Activated naive CD4-positive, alpha-beta T cell treated with anti-CD3 and anti-CD28 coated beads, Interleukin-2, amount 50 U/mL, for 72 hours (primary cell): Measurements from ENCODE around the gene SLC19A1. TPM values are rescaled to one million over a fixed set of nuclear protein-coding genes. Genes with fewer than 3 reads are reported as not detected.
A peak's percentile ranks its signal among the peaks of the same experiment; 100 is the strongest.

Source experiments
- ATAC-seq, 2 donors: fragments of 150-1000 bp; cut with Tn5 transposase; 2 replicates each; pipeline ENCODE4 v1.10.0; 2021; ENCODE audit warnings: mild to moderate bottlenecking in 2 of 2, moderate library complexity in 2 of 2
- DNase-seq, 2 donors: peaks; one replicate each; pipeline ENCODE4 v3.0.0; 2021 to 2022; ENCODE audit warnings: low spot score in 2 of 2
- H3K27ac Mint-ChIP-seq, 2 donors: one replicate each; pipeline ENCODE4 v1.8.0; 2022; ENCODE audit warnings: mild to moderate bottlenecking in 2 of 2, mixed read lengths in 2 of 2
- H3K36me3 Mint-ChIP-seq, 2 donors: one replicate each; pipeline ENCODE4 v1.8.0; 2022; ENCODE audit warnings: mixed read lengths in 2 of 2
- H3K9me3 Mint-ChIP-seq, 2 donors: one replicate each; pipeline ENCODE4 v1.8.0; 2022; ENCODE audit warnings: mixed read lengths in 2 of 2
- total RNA-seq, 2 donors: library from RNA; stranded (reverse); gene quantifications; one replicate each; pipeline ENCODE4 v1.2.3, GENCODE V29; 2022

SLC19A1 gene
- total RNA-seq, 2 donors from 2014 or later, result 24.9 to 62.5 TPM

DNA sequence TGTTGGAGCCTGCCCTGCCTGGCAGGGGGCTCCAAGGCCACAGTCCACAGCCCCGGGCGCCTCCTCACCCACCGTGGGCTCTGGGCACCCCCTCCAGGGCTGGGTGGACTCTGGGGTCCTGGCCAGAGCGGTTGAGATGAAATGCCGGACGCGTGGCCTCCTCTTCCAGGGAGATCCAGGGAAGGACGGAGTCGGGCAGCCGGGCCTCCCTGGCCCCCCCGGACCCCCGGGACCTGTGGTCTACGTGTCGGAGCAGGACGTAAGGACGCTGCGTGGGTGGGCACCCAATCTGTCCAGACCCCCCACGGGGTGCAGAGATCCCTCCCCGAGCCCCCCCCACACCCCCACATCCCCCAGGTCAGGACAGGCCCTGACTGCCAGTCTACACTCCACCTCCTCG is 51.2 kb downstream of the SLC19A1 start:
- Mint-ChIP-seq H3K36me3 (no peaks in the 10 kb centered on the region), H3K27ac (no peak overlapping the region), H3K9me3 (no peaks in the 10 kb centered on the region)
- ATAC-seq, result no peak
- DNase-seq, result no peak

GRCh38 chr21:45490049-45490731 is 52.0 kb downstream of the SLC19A1 start:
- no peak overlapping the region for H3K27ac Mint-ChIP-seq
- H3K9me3 Mint-ChIP-seq, result no peaks in the 10 kb centered on the region
- DNase-seq (no peak), ATAC-seq (no peak)
- no peaks in the 10 kb centered on the region for H3K36me3 Mint-ChIP-seq

- H3K27ac Mint-ChIP-seq, result no peak overlapping the region
- ATAC-seq (no peak), DNase-seq (no peak)
- peaks cover 0 to 1% of the 10 kb centered on the region in 2 donors for H3K36me3 Mint-ChIP-seq
- H3K9me3 Mint-ChIP-seq, result no peaks in the 10 kb centered on the region
Observed at GRCh38 chr21:45489722-45489982, 52.6 kb downstream of the SLC19A1 start.

DNA sequence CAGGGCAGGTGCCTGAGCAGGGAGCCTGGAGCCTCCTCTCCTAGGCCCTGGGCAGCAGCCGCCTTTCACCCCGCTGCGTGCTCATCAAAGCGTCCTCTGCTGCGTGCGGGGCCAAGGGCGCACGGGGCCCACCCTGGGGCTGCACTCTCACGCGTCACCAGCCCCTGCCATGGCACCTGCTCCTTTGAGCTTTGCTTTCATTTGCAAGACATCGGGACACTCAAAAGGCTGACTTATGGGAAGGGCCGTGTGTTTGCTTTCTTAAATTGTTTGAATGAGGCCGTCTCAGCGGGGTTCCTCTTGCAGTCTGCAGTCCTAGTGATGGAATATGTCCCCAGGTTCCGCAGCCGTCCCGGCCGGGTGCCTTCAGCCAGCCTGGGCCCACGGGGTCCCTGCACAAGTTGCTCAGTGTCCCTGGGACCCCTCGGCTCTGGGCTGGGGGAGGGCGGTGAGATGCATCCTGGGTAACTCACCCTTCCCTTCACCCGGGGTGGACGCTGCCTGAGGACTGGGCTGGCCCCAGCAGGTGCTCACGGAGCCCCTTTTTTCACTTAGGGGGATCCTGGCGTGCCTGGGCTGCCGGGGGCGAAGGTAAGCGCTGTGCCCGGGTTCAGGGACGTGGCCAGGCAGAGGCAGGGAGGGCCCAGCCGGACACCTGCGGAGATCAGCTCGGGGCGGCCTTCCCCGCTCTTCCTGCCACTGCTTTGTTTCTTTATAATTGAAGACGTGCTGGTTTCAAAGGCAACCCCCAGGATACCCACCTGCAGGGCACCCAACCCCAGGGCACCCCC is 53.1 kb downstream of the SLC19A1 start:
- ATAC-seq, result no peak
- Mint-ChIP-seq H3K9me3 (peaks cover 0 to 4% of the 10 kb centered on the region in 2 donors), H3K36me3 (peaks cover 3 to 6% of the 10 kb centered on the region in 2 donors), H3K27ac (no peak overlapping the region)
- DNase-seq, result no peak

- DNase-seq (no peak), ATAC-seq (no peak)
- Mint-ChIP-seq H3K36me3 (peaks cover 5 to 8% of the 10 kb centered on the region in 2 donors), H3K27ac (no peak overlapping the region), H3K9me3 (peaks cover 0 to 5% of the 10 kb centered on the region in 2 donors)
Observed at GRCh38 chr21:45487891-45488600, 54.2 kb downstream of the SLC19A1 start.

DNA sequence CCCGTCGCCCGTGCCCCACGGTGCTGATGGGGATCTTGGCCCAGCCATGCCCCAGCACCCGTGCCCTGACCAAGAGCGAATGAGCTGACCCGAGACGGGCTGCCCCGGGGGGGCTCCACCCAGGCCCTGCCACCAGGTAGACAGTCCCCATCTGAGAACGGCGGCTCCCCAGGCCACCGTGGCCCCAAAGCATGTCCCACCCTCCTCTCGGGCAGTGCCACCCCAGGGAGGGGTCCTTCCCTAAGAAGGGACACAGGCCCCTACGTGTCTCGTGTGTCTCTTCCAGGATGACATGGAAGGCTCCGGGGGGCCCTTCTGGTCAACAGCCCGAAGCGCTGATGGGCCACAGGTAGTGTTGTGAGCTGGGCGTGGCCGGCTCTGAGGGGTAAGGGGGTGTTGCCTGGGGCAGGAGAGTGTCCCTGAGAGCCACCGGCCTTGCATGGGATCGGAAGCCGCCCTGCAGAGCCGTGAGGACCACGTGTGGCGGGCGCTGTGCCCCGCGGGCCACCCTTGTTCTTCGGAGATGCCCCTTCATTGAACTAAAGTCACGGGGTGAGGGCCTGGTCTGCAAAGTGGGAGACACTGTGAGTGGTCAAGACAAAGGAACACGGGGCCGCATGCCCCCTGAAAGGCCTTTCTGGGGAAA is 55.0 kb downstream of the SLC19A1 start:
- ATAC-seq (no peak), DNase-seq (no peak)
- H3K36me3 Mint-ChIP-seq, result peaks cover 5 to 8% of the 10 kb centered on the region in 2 donors
- H3K27ac Mint-ChIP-seq, result peak overlapping the region in 1 of 2 donors; percentile 68
- H3K9me3 Mint-ChIP-seq, result peaks cover 0 to 5% of the 10 kb centered on the region in 2 donors

DNA sequence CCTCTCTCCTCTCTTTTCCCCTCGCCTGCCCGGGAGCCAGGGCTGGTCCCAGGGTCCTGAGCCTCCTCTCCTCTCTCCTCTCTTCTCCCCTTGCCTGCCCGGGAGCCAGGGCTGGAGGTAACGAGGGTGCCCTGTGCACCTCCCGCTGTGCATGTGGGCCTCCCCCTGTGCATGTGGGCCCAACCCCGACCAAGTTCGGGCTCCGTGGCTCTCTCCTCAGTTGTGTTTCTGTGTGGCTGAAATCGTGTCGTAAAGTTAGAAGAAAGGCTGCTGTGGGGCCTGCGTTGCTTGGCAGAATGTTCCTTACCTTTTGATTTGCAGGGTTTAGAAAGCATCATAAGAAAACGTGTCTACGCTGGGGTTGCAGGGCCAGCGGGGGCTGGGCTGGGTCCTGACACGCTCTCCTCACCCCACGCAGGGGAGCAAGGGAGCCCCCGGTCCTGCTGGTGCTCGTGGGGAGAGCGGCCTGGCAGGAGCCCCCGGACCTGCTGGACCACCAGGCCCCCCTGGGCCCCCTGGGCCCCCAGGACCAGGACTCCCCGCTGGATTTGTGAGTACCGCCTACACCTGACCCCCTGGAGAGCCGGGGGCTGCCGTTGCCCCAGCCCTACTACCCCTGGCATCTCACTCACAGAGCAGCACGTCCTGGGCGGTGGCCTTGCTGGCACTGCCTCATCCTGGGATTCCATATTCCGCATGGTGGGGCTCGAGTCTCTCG is 55.6 kb downstream of the SLC19A1 start:
- no peak for DNase-seq
- no peak for ATAC-seq
- Mint-ChIP-seq H3K9me3 (peaks cover 0 to 5% of the 10 kb centered on the region in 2 donors), H3K36me3 (peaks cover 5 to 8% of the 10 kb centered on the region in 2 donors), H3K27ac (peak overlapping the region in 1 of 2 donors; percentile 68)

DNA sequence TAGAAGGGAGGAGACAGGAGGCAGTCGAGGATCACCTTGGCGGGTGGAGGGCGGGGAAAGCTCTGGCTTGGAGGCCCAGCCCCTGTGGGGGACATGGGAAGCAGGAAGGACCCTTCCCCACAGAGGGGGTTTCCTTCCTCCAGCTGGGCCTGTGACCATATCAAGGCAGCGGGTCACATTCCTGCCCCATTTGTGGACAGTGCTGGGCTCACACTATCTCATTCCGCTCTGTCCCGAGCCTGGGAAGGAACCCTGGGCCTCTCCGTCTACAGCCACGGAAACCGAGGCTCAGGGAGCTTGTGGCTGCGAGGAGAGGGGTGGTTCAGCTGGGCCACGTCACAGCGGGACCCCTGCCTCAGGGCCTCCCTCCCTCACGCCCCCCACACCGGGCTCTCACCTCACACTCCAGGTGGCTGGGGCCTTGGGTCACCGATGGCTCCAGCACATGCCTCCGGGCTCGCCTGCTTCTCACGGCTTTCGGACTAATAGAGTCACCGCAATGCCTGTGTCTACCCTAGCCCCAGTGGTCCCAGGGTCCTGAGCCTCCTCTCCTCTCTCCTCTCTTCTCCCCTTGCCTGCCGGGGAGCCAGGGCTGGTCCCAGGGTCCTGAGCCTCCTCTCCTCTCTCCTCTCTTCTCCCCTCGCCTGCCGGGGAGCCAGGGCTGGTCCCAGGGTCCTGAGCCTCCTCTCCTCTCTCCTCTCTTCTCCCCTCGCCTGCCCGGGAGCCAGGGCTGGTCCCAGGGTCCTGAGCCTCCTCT is 56.4 kb downstream of the SLC19A1 start:
- peaks cover 0 to 5% of the 10 kb centered on the region in 2 donors for H3K9me3 Mint-ChIP-seq
- no peak for ATAC-seq

DNA sequence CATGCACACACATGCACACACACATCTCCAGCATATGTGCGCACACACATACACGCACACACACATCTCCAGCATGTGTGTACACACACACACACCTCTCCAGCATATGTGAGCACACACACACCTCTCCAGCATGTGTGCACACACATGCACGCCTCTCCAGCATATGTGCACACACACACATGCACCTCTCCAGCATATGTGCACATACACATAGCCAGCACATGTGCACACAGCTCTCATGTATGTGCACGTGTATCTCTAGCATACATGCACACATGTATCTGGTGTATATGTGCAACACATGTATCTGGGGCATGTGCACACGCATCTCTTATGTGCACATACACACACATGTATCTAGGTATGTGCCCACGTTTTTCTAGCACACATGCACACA is 57.9 kb downstream of the SLC19A1 start:
- no peak for ATAC-seq
- no peak for DNase-seq
- Mint-ChIP-seq H3K36me3 (peaks cover 5 to 8% of the 10 kb centered on the region in 2 donors), H3K9me3 (peaks cover 0 to 5% of the 10 kb centered on the region in 2 donors), H3K27ac (no peak overlapping the region)

More for the DNA sequence above, 56.4 kb downstream of the SLC19A1 start:
- no peak for DNase-seq
- Mint-ChIP-seq H3K36me3 (peaks cover 5 to 8% of the 10 kb centered on the region in 2 donors), H3K27ac (no peak overlapping the region)

DNA sequence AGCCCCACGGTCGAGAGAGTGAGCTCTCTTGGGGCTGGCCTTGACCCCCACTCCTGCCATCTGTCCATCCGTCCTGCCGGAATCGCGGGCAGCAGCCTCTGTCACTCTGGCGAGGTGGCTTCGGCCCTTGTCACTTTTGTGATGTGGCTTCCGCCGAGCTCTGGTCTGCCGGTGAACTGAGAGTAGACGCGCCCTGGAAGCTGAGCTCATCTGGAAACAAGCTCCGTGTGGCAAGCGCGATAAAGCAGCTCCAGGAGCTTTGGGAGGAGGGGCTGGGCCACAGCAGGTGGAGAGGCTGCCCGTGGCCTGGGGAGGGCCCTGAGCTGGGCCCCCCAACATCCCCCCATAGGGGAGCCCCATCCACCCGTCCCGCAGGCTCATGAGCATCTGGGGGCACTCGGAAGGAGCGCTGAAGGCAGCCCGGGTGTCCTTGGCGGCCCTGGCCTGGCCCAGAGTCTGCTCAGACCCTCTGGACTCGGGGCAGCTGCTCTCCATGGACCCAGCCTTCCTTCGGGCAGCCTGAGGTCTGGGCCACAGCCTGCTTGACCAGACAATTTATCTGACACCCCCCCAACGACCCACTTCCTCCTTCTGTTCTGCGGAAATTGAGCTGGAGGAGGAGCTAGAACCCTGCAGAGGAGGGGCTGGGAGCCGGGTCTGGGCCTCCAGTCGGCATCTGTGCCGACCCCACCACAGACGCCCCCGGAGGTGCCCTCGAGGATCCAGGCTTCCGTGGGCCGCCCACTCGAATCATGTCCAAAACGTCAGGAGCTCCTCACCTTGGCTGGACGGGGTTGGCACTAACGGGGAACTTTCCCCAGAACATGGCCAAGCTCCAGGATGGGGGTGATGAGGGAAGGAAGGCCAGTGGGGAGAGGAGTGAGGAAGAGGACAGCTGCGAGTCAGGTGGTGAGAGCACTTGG is 59.1 kb downstream of the SLC19A1 start:
- peak; percentile 40 to 68 for ATAC-seq
- Mint-ChIP-seq H3K9me3 (peaks cover 0 to 5% of the 10 kb centered on the region in 2 donors), H3K27ac (peak overlapping the region; percentile 85 to 95), H3K36me3 (peaks cover 5 to 8% of the 10 kb centered on the region in 2 donors)
- DNase-seq, result peak; percentile 57 to 72

GRCh38 chr21:45481977-45482898 is 60.0 kb downstream of the SLC19A1 start:
- Mint-ChIP-seq H3K9me3 (peaks cover 0 to 5% of the 10 kb centered on the region in 2 donors), H3K27ac (peak overlapping the region; percentile 85 to 95), H3K36me3 (peaks cover 5 to 8% of the 10 kb centered on the region in 2 donors)
- ATAC-seq (no peak), DNase-seq (no peak)

DNA sequence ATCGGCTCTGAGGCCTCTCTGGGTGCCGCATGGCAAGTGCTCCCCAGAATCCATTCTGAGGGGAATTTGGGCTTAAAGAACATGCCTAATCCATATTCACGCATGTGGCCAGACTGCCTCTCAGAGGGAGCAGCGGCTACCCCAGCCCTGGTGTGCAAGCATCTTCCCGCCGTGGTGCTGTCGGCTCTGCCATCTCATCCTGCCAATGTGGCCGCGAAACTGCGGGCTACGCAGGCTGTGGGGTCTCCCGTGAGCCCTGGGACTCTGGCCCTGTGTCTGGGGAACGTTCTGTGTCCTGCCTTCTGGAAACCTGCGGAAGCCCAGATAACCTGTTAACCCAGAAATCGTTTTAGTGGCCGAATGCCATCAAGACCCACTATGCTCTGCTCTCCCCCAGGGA is 60.7 kb downstream of the SLC19A1 start:
- Mint-ChIP-seq H3K36me3 (peaks cover 5 to 8% of the 10 kb centered on the region in 2 donors), H3K9me3 (peaks cover 0 to 5% of the 10 kb centered on the region in 2 donors)
- ATAC-seq, result no peak

GRCh38 chr21:45480701-45481500 is 61.3 kb downstream of the SLC19A1 start:
- Mint-ChIP-seq H3K27ac (no peak overlapping the region), H3K36me3 (peaks cover 5 to 8% of the 10 kb centered on the region in 2 donors), H3K9me3 (peaks cover 0 to 5% of the 10 kb centered on the region in 2 donors)
- no peak for ATAC-seq
- DNase-seq, result no peak

More for the DNA sequence above, 60.7 kb downstream of the SLC19A1 start:
- DNase-seq, result no peak
- no peak overlapping the region for H3K27ac Mint-ChIP-seq
